HPDE6-E6E7 (cell line): ENCODE results near the gene NFATC2IP.
"Not testable (repeated sequence)": the region's sequence is repeated elsewhere in the genome, so short reads cannot be mapped to it uniquely, and the experiment has no call there.

ENCODE experiments used
- DNase-seq: peaks from one replicate; pipeline ENCODE4 v3.0.0; 2011; ENCODE audit warnings: missing footprints; ENCODE audit errors: extremely low spot score

The NFATC2IP gene

DNA sequence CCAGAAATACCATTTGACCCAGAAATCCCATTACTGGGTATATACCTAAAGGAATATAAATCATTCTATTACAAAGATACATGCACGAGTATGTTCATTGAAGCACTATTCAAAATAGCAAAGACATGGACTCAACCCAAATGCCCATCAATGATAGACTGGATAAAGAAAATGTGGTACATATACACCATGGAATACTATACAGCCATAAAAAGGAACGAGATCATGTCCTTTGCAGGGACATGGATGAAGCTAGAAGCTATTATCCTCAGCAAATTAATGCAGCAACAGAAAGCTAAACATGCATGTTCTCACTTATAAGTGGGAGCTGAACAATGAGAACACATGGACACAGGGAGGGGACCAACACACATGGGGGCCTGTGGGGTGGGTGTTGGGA is 24.5 kb upstream of the NFATC2IP start:
- not testable (repeated sequence) for DNase-seq

DNA sequence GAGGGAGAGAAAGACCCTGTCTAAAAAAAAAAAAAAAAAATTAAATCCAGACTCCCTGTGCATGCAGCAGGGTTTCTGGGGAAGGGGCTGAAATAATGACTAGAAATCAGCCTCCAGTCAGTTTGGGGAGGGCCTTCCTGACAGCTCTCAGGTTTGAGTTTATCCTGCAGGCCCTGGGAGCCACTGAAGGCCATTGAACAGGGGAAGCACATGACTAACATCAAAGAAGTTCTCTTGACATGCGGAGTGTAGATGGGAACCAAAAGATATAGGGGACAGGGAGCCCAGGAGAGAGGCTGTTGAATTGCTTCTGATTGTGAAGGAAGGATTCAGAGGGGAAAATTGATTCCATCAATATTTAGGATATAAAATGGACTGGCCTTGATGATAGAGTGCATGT is 22.9 kb upstream of the NFATC2IP start:
- DNase-seq, result no peak

DNA sequence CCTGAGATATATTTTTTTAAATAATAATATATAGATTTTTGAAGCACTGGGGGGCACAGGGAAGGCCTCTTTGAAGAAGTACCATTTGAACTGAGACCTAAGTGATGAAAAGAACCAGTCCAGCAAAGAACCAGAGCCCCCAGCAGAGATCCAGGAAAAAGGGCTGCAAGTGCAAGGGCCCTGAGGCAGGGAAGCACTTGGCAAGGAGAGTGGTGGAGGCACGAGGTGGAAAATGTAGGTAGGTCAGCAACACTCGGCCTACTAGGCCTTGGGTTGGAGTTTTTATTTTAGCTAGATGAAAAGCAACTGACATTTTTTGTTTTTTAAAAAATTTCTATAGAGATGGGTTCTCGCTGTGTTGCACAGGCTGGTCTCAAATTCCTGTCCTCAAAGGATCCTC is 20.5 kb upstream of the NFATC2IP start:
- no peak for DNase-seq

DNA sequence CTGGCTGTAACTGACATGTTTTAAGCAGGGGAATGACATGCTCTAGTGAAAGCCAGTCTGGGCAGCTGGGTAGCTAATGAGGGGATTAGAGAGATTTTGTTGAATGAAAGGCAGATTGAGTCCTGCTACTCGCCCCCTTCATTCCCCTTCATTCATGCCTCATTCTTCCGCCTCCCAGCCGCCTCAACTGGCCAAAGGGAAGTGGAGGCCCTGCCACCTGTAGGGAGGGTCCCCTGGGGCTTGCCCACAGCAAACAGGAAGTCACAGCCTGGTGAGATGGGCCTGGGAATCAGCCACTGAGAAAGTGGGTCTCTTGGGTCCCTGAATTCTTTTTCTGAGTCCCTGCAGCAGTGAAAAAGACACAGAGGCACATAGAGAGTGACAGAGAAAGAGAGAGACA is 20.1 kb upstream of the NFATC2IP start:
- DNase-seq, result no peak

DNA sequence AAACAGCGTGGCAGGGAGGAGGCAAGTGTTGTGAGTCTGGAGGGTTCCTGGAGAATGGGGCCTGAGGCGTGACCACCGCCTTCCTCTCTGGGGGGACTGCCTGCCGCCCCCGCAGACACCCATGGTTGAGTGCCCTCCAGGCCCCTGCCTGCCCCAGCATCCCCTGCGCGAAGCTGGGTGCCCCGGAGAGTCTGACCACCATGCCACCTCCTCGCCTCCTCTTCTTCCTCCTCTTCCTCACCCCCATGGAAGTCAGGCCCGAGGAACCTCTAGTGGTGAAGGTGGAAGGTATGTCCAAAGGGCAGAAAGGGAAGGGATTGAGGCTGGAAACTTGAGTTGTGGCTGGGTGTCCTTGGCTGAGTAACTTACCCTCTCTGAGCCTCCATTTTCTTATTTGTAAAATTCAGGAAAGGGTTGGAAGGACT is 18.9 kb upstream of the NFATC2IP start, which contains the start of gene CD19:
TSS of gene CD19 (plus strand) at position 171 of the 425 bp plus-strand sequence. CDS start at position 201, 30 bp downstream.
- no peak for DNase-seq

- DNase-seq, result no peak
Measured at GRCh38 chr16:28932339-28933141, 18.2 kb upstream of the NFATC2IP start.

- DNase-seq, result no peak
Measured at GRCh38 chr16:28933171-28933570, 17.6 kb upstream of the NFATC2IP start.

DNA sequence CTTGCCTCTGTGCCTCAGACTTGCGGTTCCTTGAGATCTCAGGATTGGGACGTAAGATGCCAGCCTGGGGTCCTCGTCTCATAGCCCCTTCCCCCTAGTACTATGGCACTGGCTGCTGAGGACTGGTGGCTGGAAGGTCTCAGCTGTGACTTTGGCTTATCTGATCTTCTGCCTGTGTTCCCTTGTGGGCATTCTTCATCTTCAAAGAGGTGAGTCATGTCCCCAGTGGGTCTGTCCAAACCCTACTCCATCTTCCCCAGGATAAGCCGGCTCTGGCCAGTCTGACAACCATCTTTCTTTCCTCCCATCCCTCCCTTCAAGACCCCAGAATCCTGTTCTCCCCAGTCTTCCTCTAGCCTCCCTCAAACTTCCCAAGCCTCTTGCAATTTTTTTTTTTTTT is 15.4 kb upstream of the NFATC2IP start:
- no peak for DNase-seq

- no peak for DNase-seq
Measured at GRCh38 chr16:28935924-28936783, 14.6 kb upstream of the NFATC2IP start.

DNA sequence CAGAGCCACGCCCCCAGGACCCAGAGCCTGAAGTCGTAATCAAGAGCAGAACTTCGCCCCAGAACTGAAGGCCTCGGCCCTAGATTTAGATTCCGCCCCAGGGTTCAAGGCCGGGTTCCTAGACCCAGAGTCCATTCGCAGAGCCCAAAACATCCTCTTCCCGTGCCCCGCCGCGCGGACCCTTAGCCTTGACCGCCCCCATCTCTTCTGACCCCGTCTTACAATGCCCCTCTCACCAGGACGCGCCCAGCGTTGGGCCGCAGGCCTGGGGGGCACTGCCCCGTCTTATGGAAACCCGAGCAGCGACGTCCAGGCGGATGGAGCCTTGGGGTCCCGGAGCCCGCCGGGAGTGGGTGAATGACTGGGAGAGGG is 14.0 kb upstream of the NFATC2IP start:
- DNase-seq, result no peak

GRCh38 chr16:28937222-28937876 is 13.4 kb upstream of the NFATC2IP start:
- no peak for DNase-seq

- DNase-seq, result no peak
Measured at GRCh38 chr16:28938721-28939120, 12.0 kb upstream of the NFATC2IP start.

DNA sequence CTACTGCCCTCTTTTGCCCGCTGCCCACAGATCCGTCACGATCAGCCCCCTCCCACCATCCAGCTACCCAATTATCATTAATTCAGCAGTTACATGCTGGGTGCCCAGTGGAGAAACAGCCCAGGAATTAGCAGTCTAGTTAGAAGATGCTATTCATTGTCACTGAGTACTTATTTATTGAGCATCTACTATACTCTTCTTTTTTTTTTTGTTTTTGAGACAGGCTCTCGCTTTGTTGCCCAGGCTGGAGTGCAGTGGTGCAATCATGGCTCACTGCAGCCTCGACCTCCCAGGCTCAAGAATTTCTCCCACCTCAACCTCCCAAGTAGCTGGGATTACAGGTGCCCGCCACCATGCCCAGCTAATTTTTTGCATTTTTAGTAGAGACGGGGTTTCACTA is 10.9 kb upstream of the NFATC2IP start:
- not testable (repeated sequence) for DNase-seq

GRCh38 chr16:28943281-28943680 is 7.5 kb upstream of the NFATC2IP start:
- no peak for DNase-seq

- DNase-seq, result no peak
Measured at GRCh38 chr16:28946681-28947080, 4.1 kb upstream of the NFATC2IP start.

DNA sequence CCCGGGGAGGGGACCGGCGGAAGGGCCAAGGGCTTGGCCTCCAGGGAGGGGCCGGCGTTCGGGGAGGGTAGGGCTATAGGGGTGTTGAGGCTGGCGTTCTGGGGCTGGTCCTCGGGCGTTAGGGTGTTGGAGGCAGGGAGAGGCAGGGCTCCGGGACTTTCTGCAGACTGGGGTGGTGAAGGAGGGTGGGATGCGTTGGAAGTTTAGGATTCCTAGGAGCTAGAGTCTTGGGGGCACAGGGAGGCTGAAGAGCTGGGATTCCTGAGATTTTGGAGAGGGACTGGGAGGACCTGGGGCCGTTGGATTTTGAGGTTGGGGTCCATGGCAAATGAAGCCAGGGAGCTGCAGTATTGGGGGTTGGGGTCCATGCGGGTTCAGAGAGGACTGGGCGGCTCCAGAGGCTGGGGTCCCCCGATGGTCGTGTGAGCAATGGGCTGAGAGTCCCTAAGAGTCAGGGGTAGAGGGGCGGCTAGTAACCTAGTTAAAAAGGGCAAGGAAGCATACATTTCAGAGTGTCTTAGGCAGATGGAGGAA is 740 bp downstream of the NFATC2IP start:
- DNase-seq, result peak; percentile 40

GRCh38 chr16:28958216-28958615 is 7.5 kb downstream of the NFATC2IP start:
- no peak for DNase-seq

DNA sequence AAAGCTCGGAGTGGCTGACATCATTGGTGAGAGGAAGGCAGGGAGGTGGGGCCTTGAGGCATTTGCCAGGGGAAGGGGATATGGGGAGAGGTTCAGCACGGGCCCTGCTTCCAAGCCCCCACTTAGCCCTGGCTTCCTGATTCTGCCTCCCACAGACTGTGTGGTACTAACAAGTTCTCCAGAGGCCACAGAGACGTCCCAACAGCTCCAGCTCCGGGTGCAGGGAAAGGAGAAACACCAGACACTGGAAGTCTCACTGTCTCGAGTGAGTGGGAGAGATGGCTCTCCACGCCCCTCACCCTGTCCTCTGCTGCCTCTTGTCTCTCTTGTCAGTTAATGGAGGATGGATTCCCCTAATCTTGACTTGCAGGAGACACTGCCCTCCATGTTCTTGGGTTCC is 8.1 kb downstream of the NFATC2IP start:
- no peak for DNase-seq

DNA sequence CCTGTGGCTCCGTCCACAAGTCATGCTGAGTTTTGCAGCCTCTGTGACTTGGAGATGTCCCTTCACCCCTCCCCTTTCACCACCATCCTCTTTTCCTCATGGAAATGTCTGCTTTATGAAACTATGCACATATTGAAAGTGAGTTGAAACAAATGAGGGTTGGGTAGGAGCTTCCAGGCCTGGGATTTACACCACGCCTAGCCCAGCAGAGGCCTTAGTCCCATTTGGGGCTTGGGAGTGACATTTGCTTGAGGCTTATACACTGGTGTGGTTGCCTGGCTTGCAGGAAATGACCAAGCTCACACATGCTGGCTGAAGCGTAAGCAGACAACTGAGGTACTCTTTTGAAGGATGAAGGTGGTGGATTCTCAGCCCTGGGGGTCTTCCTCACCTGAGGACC is 13.3 kb downstream of the NFATC2IP start:
- no peak for DNase-seq

- DNase-seq, result no peak
Measured at GRCh38 chr16:28964496-28964895, 13.8 kb downstream of the NFATC2IP start.

DNA sequence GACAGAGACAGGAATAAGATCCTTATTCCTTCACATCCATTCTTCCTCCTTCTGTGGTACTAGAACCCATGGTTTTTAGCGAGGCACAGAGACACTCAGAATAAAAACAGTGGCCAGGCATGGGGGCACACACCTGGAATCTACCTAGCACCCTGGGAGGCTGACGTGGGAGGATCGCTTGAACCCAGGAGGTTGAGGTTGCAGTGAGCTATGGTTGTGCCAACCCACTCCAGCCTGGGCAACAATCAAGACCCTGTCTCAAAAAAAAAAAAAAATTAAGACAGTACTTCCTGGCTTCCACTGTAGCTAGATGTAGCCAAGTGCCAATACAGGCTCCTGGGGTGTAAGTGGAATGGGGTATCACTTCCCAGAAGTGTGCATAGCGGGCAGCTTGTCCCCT is 16.4 kb downstream of the NFATC2IP start:
- DNase-seq, result no peak

GRCh38 chr16:28969696-28970095 is 19.0 kb downstream of the NFATC2IP start:
- not testable (repeated sequence) for DNase-seq
